ENCODE measurements around the gene PDCD1.
"Not testable (repeated sequence)": the region's sequence is repeated elsewhere in the genome, so short reads cannot be mapped to it uniquely, and the experiment has no call there.

Gene PDCD1

GRCh38 chr2:241810307-241811200 lies 48.1 kb downstream of the PDCD1 start:
- H3K9me3 Mint-ChIP-seq, result no peaks in the 10 kb centered on the region
- peaks cover 3% of the 10 kb centered on the region for H3K4me1 Mint-ChIP-seq
- no peak overlapping the region for H3K4me3 Mint-ChIP-seq
- H3K27ac Mint-ChIP-seq, result peak overlapping the region; percentile 36
- ATAC-seq (ENCODE audit: low read depth) (no peak), DNase-seq (ENCODE audit: low spot score in 2 of 2) (no peak)
- H3K36me3 Mint-ChIP-seq, result no peaks in the 10 kb centered on the region
- peaks cover 9% of the 10 kb centered on the region for H3K27me3 Mint-ChIP-seq

DNA sequence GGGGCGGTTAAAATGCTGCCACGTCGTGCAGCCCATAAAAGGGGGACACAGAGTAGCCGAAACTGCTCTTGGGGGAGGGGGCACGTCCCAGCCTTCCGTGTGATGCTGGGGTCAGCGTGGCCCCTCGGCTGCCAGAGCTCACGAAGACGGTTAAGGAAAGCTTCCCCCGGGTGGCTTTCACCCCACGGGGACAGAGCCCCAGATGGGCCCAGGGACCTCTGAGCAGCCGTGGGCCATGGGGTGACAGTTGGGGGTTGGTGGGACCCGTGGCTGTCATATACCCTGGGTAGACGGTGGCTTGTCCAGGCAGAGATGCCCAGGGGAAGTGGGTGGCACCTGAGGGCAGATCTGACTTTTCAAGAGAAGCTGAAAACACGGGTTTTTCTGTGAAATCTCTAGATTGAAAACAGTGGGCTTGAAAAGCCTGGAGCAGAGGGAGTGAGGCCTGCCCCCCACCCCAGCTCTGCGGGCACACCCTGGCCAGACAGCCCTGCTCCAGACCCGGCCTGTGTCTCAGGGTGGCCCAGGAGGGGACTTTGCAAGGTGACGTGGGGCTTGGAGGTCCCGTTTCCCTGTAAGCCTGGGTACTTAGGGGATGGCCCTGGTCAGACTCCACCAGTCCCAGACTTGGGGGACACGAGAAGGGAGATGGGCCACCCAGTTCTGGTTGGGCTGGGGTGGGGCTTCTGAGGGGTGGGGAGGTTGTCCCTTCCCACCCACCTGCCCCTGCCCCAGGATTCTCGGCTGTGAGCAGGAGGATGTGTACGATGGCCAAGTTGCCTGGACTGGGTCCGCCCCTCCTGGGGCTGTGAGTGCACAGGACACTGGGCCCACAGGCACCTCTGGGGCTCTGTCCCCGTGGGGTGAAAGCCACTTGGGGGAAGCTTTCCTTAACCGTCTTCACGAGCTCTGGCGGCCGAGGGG lies 49.0 kb downstream of the PDCD1 start:
- H3K27me3 Mint-ChIP-seq, result peaks cover 4% of the 10 kb centered on the region
- no peaks in the 10 kb centered on the region for H3K36me3 Mint-ChIP-seq
- H3K4me3 Mint-ChIP-seq, result no peak overlapping the region
- peaks cover 7% of the 10 kb centered on the region for H3K4me1 Mint-ChIP-seq
- no peaks in the 10 kb centered on the region for H3K9me3 Mint-ChIP-seq
- DNase-seq (ENCODE audit: low spot score in 2 of 2) (no peak), ATAC-seq (ENCODE audit: low read depth) (no peak)
- H3K27ac Mint-ChIP-seq, result peak overlapping the region; percentile 36

GRCh38 chr2:241808721-241809382 lies 49.8 kb downstream of the PDCD1 start, which contains the start of gene NEU4:
Gene NEU4 (plus strand): TSS chr2:241809193. CDS start chr2:241814485, 5,292 bp downstream.
- Mint-ChIP-seq H3K36me3 (no peaks in the 10 kb centered on the region), H3K9me3 (no peaks in the 10 kb centered on the region), H3K4me1 (peaks cover 6% of the 10 kb centered on the region), H3K4me3 (no peak within 1 kb of the TSS), H3K27me3 (peaks cover 4% of the 10 kb centered on the region), H3K27ac (peak within 1 kb of the TSS; percentile 36)
- no peak for ATAC-seq (ENCODE audit: low read depth)
- no peak for DNase-seq (ENCODE audit: low spot score in 2 of 2)

DNA sequence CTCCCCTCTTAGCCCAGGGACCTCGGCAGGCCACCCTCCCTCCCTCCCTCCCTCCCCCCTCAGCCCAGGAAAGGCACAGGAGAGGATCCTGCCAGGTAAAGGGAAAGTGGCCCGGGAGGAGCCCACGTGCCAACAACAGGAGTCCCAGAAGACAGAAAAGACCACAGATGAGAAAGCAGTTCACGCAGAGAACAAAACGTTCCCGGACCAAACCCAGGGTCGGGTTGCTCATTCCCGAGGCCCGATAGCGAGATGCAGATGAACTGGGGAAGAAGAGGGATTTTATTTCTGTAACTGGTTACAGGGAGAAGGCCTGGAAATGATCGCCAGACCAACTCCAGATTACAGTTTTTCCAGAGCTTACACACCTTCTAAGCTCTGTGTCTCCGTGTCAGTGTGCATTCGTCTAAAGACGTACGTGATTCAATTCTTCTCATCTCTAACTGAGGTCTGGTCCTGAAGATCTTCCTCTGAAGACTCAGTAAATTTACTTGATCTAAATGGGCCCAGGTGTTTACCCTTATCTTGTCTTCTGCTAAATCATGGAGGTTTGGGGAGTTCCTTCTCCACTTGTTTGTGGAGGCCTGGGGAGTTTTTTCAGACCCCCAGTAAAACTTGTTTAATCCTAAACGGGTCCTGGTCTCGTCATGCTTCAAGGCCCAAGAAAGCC lies 50.5 kb downstream of the PDCD1 start:
- Mint-ChIP-seq H3K27ac (peak overlapping the region; percentile 36), H3K4me3 (no peak overlapping the region), H3K27me3 (peaks cover 4% of the 10 kb centered on the region), H3K9me3 (no peaks in the 10 kb centered on the region), H3K36me3 (no peaks in the 10 kb centered on the region), H3K4me1 (peaks cover 7% of the 10 kb centered on the region)
- no peak for ATAC-seq (ENCODE audit: low read depth)
- DNase-seq (ENCODE audit: low spot score in 2 of 2), result no peak

GRCh38 chr2:241806217-241806616 lies 52.5 kb downstream of the PDCD1 start:
- ATAC-seq (ENCODE audit: low read depth); H3K4me1 Mint-ChIP-seq; H3K9me3 Mint-ChIP-seq; H3K4me3 Mint-ChIP-seq; H3K36me3 Mint-ChIP-seq; H3K27me3 Mint-ChIP-seq; DNase-seq (ENCODE audit: low spot score in 2 of 2); H3K27ac Mint-ChIP-seq: not testable (repeated sequence)

DNA sequence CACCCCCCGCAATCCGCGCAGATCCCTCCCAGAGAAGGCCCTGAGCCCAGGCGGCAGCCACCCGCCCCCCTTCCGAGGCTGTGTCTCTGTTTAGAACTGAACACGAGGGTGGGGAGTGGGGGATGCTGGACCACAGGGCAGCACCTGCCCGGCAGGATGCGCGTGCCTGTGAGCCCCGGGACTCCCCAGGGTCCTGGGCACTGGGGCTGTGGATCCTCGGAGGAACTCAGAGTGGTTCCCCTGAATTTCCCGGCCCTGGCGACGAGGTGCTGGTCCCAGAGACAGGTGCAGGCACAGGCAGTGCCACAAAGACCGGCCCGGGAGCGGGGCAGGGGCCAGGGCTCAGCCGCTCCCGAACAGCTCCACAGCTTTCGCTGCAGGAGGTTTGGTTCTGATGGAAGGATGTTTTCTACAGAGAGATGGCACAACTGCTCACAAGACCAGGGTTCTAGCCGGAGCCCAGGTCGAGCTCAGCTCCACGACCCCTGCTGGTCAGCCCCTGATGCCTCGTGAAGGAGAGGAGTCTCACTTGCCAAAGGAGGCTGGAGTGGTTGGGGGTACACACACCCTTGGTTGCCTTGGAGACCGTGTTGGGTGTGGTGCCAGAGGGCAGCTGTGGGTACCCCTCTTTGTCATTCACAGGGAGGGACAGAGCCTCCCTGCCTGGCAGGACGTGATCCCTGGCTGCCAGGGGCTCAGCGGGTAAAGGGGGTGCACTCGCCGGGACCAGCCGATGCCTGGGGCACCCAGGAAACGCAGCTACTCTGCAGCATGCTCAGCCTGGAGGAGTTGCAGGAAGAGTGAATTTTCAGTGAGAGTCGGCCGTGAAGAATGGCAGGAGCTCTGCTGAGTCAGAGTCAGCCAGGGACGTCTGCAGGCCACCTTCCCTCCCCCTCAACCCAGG lies 54.1 kb downstream of the PDCD1 start:
- peaks cover 4% of the 10 kb centered on the region for H3K27me3 Mint-ChIP-seq
- peaks cover 7% of the 10 kb centered on the region for H3K4me1 Mint-ChIP-seq
- DNase-seq (ENCODE audit: low spot score in 2 of 2) (no peak), ATAC-seq (ENCODE audit: low read depth) (peak; percentile 34)
- H3K36me3 Mint-ChIP-seq, result no peaks in the 10 kb centered on the region
- H3K4me3 Mint-ChIP-seq, result peak overlapping the region; percentile 27
- no peak overlapping the region for H3K27ac Mint-ChIP-seq
- no peaks in the 10 kb centered on the region for H3K9me3 Mint-ChIP-seq

GRCh38 chr2:241803387-241804325 lies 55.0 kb downstream of the PDCD1 start:
- ATAC-seq (ENCODE audit: low read depth), result peak; percentile 72
- H3K36me3 Mint-ChIP-seq, result no peaks in the 10 kb centered on the region

GRCh38 chr2:241802421-241803318 lies 56.0 kb downstream of the PDCD1 start:
- Mint-ChIP-seq H3K4me1 (peaks cover 7% of the 10 kb centered on the region), H3K4me3 (no peak overlapping the region), H3K27ac (no peak overlapping the region), H3K9me3 (no peaks in the 10 kb centered on the region), H3K36me3 (no peaks in the 10 kb centered on the region), H3K27me3 (no peaks in the 10 kb centered on the region)
- ATAC-seq (ENCODE audit: low read depth) (no peak), DNase-seq (ENCODE audit: low spot score in 2 of 2) (no peak)

More at GRCh38 chr2:241803387-241804325, 55.0 kb downstream of the PDCD1 start:
- H3K27me3 Mint-ChIP-seq, result peaks cover 4% of the 10 kb centered on the region
- H3K4me1 Mint-ChIP-seq, result peaks cover 7% of the 10 kb centered on the region
- DNase-seq (ENCODE audit: low spot score in 2 of 2), result no peak
- H3K4me3 Mint-ChIP-seq, result peak overlapping the region; percentile 65
- no peaks in the 10 kb centered on the region for H3K9me3 Mint-ChIP-seq
- no peak overlapping the region for H3K27ac Mint-ChIP-seq

GRCh38 chr2:241801611-241802420 lies 56.9 kb downstream of the PDCD1 start:
- Mint-ChIP-seq H3K27ac (no peak overlapping the region), H3K4me3 (no peak overlapping the region), H3K4me1 (peaks cover 7% of the 10 kb centered on the region), H3K9me3 (no peaks in the 10 kb centered on the region), H3K27me3 (no peaks in the 10 kb centered on the region), H3K36me3 (no peaks in the 10 kb centered on the region)
- ATAC-seq (ENCODE audit: low read depth) (no peak), DNase-seq (ENCODE audit: low spot score in 2 of 2) (no peak)

DNA sequence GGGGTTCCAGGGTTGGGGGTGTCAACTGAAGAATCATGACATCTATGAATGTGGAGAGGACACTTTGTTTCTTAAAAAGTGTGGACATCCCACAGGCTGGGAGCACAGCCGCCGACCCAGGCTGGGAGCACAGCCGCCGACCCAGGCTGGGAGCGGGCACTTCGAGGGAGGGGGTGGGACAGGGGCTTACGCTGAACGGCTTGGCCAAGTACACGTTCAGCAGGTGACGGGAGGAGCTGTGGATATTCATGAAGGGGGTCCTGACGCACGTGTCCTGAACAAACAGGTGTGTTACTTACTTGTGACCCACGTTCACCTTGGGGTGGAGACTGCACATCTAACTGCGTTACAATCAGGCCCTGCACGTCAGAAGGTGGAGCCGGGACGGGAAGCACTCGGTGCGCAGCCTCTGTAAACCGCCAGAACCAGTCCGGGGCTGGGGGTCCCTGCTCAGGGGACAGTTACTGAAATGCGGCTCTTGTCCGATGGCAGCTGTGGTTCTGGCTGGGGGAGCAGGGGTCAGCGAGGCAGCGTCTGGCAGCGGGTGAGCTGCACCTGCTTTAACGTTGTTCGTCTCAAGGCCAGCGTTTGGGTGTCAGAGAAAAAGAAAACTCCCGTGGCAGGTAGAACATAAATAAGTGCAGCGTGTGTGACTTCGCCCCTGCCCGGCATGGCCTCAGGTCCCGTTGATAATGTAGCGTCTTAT lies 58.3 kb downstream of the PDCD1 start:
- not testable (repeated sequence) for H3K4me3 Mint-ChIP-seq; ATAC-seq (ENCODE audit: low read depth); H3K36me3 Mint-ChIP-seq; H3K9me3 Mint-ChIP-seq; H3K27me3 Mint-ChIP-seq; DNase-seq (ENCODE audit: low spot score in 2 of 2); H3K4me1 Mint-ChIP-seq; H3K27ac Mint-ChIP-seq

All from memory B cell (primary cell).